HL-60 (cell line): ENCODE results near the gene DDI2.

Experiments used
- GABPA ChIP-seq: IDR thresholded peaks from 2 replicates; pipeline ENCODE4 v1.6.1; 2012; ENCODE audit warnings: low read depth
- TF ChIP-seq, protein P1 (sequence below): IDR thresholded peaks from one replicate; pipeline ENCODE4 v1.5.1; 2011; ENCODE audit warnings: low read length, control low read depth, inconsistent platforms; ENCODE audit not compliant: insufficient read depth

DNA sequence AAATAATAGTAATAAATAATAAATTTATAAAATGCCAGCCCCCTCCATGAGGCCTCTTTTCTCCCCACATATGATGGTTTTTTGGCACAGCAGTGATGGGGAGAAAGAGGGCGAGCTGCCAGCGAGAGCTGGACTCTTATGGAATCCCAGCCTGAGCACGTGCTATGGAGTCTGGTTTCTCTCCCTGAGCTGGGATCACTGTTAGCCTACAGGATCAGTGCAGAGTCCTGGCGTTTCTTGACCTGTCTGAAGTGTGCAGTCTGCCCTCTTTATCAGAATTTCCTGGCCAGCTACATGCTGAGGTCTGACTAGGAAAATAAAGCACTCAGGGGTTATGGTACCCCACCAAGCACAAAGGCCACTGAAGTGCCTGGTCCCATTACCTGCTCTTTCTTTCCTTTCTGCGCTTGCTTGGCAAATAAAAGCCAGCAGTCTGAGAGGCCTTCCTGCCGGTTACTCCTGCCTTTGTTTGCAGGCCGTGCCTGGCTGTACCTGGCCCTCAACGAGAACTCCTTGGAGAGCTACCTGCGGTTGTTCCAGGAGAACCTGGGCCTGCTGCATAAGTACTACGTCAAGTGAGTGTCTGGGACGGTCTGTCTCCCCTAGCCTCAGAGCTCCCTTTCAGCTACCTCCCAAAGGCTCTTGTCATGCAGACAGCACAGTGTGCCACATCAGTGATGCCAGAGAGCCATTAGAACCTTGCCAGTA is 100.3 kb downstream of the DDI2 start:
- TF ChIP-seq, protein P1, sequence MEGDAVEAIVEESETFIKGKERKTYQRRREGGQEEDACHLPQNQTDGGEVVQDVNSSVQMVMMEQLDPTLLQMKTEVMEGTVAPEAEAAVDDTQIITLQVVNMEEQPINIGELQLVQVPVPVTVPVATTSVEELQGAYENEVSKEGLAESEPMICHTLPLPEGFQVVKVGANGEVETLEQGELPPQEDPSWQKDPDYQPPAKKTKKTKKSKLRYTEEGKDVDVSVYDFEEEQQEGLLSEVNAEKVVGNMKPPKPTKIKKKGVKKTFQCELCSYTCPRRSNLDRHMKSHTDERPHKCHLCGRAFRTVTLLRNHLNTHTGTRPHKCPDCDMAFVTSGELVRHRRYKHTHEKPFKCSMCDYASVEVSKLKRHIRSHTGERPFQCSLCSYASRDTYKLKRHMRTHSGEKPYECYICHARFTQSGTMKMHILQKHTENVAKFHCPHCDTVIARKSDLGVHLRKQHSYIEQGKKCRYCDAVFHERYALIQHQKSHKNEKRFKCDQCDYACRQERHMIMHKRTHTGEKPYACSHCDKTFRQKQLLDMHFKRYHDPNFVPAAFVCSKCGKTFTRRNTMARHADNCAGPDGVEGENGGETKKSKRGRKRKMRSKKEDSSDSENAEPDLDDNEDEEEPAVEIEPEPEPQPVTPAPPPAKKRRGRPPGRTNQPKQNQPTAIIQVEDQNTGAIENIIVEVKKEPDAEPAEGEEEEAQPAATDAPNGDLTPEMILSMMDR: no peak
- TF ChIP-seq GABPA: no peak
